HepG2 (cell line): ENCODE measurements around the gene ARHGAP35. TPM values are rescaled to one million over a fixed set of nuclear protein-coding genes. Genes with fewer than 3 reads are reported as not detected.

Experiments
- ATAC-seq: fragments of 200-7000 bp; cut with Tn5 transposase; 3 replicates; pipeline ENCODE4 v1.9.1; 2020; ENCODE audit warnings: mild to moderate bottlenecking, moderate library complexity
- BruUV-seq: library from RNA; stranded (reverse); fragments of 400-500 nt; replicated peaks from 2 replicates; lab custom pipeline; 2021; lab: Mats Ljungman, UMichigan
- CTCF ChIA-PET: fragments of 300-600 bp; formaldehyde crosslinking; extraction: SDS; loops from one replicate; lab custom pipeline; 2021; ENCODE audit warnings: low total read pairs, inconsistent platforms, low intra/inter-chr PET ratio; lab: Yijun Ruan, JAX
- POLR2A ChIA-PET: fragments of 350-600 bp; sonication (Branson Sonifier 250); formaldehyde crosslinking; loops from one replicate; lab custom pipeline; 2020; ENCODE audit warnings: antibody characterized with exemption, inconsistent platforms; lab: Yijun Ruan, JAX
- DNase-seq: peaks from one replicate; pipeline ENCODE4 v3.0.0-alpha.2; 2015; ENCODE audit warnings: low spot score
- FAIRE-seq: peaks from 3 replicates; lab custom pipeline; 2011; peaks lifted over from hg19 to GRCh38; lab: Jason Lieb, UNC
- H2AFZ ChIP-seq: one replicate; pipeline ENCODE4 v1.6.1; 2011; ENCODE audit warnings: low read length, inconsistent platforms
- H3K27ac ChIP-seq: fragments of 300-600 bp; 3 replicates; pipeline ENCODE4 v1.8.0; 2011; ENCODE audit warnings: mixed run types, mild to moderate bottlenecking, mixed read lengths, low read length, inconsistent platforms; ENCODE audit not compliant: insufficient read depth; ENCODE audit errors: extremely low read length
- H3K27me3 ChIP-seq, 2 experiments: fragments of 200-600 bp in 1 of 2; 2 replicates in 1 of 2; 3 replicates in 1 of 2; pipeline versions ENCODE4 v1.6.0 to v1.8.0; 2011; ENCODE audit warnings: low read length in 2 of 2, mild to moderate bottlenecking in 2 of 2, moderate library complexity in 2 of 2, inconsistent platforms in 1 of 2; ENCODE audit not compliant: insufficient read depth in 2 of 2, control insufficient read depth in 1 of 2
- H3K36me3 ChIP-seq, 2 experiments: fragments of 200-600 bp in 1 of 2; replicated peaks in 1 of 2; 2 replicates in 1 of 2; 3 replicates in 1 of 2; pipeline versions ENCODE4 v1.5.1 to v1.8.0; 2011; ENCODE audit warnings: low read length in 2 of 2, inconsistent platforms in 1 of 2; ENCODE audit not compliant: insufficient read depth in 2 of 2, control insufficient read depth in 1 of 2
- H3K4me1 ChIP-seq: 2 replicates; pipeline ENCODE4 v1.5.1; 2012; ENCODE audit warnings: low read length, inconsistent platforms; ENCODE audit not compliant: insufficient read depth
- H3K4me2 ChIP-seq: 2 replicates; pipeline ENCODE4 v1.6.0; 2011; ENCODE audit warnings: low read depth, low read length, inconsistent platforms
- H3K4me3 ChIP-seq, 3 experiments: fragments of 200-600 bp in 1 of 3; sonication (generic), shearing (Covaris generic) in 1 of 3; replicated peaks in 1 of 3; 2 replicates each; pipeline ENCODE4 v1.5.1; 2011 to 2016; ENCODE audit warnings: low read length in 3 of 3, inconsistent platforms in 2 of 3, low read depth in 2 of 3, mild to moderate bottlenecking in 2 of 3, control low read depth in 1 of 3, mixed read lengths in 1 of 3; ENCODE audit not compliant: insufficient read depth in 1 of 3
- H3K79me2 ChIP-seq: one replicate; pipeline ENCODE4 v1.6.1; 2011; ENCODE audit warnings: low read length, inconsistent platforms; ENCODE audit not compliant: insufficient read depth
- H3K9ac ChIP-seq: 2 replicates; pipeline ENCODE4 v1.6.0; 2011; ENCODE audit warnings: mild to moderate bottlenecking, low read depth, low read length, inconsistent platforms; ENCODE audit not compliant: insufficient read depth
- H3K9me3 ChIP-seq: 2 replicates; pipeline ENCODE4 v1.5.1; 2012; ENCODE audit warnings: mild to moderate bottlenecking, low read length
- H4K20me1 ChIP-seq: 2 replicates; pipeline ENCODE4 v1.6.0; 2011; ENCODE audit warnings: inconsistent platforms, mild to moderate bottlenecking, low read length, moderate library complexity; ENCODE audit not compliant: insufficient read depth
- CBX2 ChIP-seq, 2 experiments: fragments of 200-600 bp in 1 of 2; sonication (generic); formaldehyde crosslinking in 1 of 2; IDR thresholded peaks; 2 replicates each; pipeline versions ENCODE4 v1.7.0 to v1.8.1; 2018 to 2022; ENCODE audit warnings: low read depth in 2 of 2, low read length in 1 of 2, mild to moderate bottlenecking in 1 of 2, missing genetic modification reagents in 1 of 2
- CCAR2 ChIP-seq: fragments of 200-400 bp; formaldehyde crosslinking; optimal IDR thresholded peaks from 2 replicates; pipeline ENCODE3; 2018; ENCODE audit warnings: low read depth, mild to moderate bottlenecking, low read length, moderate library complexity
- GZF1 ChIP-seq: sonication (generic); formaldehyde crosslinking; IDR thresholded peaks from 2 replicates; pipeline ENCODE4 v1.5.1; 2020; ENCODE audit warnings: mild to moderate bottlenecking, missing genetic modification reagents
- HNF4A ChIP-seq: sonication (generic); formaldehyde crosslinking; IDR thresholded peaks from 2 replicates; pipeline ENCODE4 v1.4.0; 2020; ENCODE audit warnings: missing genetic modification reagents
- JUND ChIP-seq: sonication (generic); formaldehyde crosslinking; IDR thresholded peaks from 2 replicates; pipeline ENCODE4 v1.8.0; 2022; ENCODE audit warnings: mild to moderate bottlenecking, missing genetic modification reagents
- SATB2 ChIP-seq: sonication (generic); formaldehyde crosslinking; IDR thresholded peaks from 2 replicates; pipeline ENCODE4 v1.5.0; 2020; ENCODE audit warnings: missing genetic modification reagents
- SCMH1 ChIP-seq: sonication (generic); formaldehyde crosslinking; IDR thresholded peaks from 2 replicates; pipeline ENCODE4 v1.9.0; 2021; ENCODE audit warnings: missing genetic modification reagents, mild to moderate bottlenecking, borderline replicate concordance
- YEATS2 ChIP-seq: sonication (generic); formaldehyde crosslinking; IDR thresholded peaks from 2 replicates; pipeline ENCODE4 v1.4.0; 2020; ENCODE audit warnings: missing genetic modification reagents, borderline replicate concordance
- ZNF263 ChIP-seq: sonication (generic); formaldehyde crosslinking; IDR thresholded peaks from 2 replicates; pipeline ENCODE4 v1.4.0; 2020; ENCODE audit warnings: missing genetic modification reagents
- ZNF430 ChIP-seq: sonication (generic); formaldehyde crosslinking; IDR thresholded peaks from 2 replicates; pipeline ENCODE4 v1.9.0; 2021; ENCODE audit warnings: mild to moderate bottlenecking, missing genetic modification reagents
- ZNF496 ChIP-seq: sonication (generic); formaldehyde crosslinking; IDR thresholded peaks from 2 replicates; pipeline ENCODE4 v1.8.1; 2023; ENCODE audit warnings: mild to moderate bottlenecking, moderate library complexity, missing genetic modification reagents; ENCODE audit not compliant: insufficient replicate concordance
- ZNF766 ChIP-seq: sonication (generic); formaldehyde crosslinking; IDR thresholded peaks from 2 replicates; pipeline ENCODE4 v1.5.0; 2020; ENCODE audit warnings: missing genetic modification reagents, borderline replicate concordance
- WGBS: methylation state at CpG from one replicate; pipeline ENCODE4 v1.1.6; 2017; ENCODE audit warnings: low lambda C conversion rate; 5-methylcytosine and 5-hydroxymethylcytosine counted together
- in situ Hi-C: cut with HindIII; loops from 2 replicates; pipeline ENCODE4 v1.10.0; 2017; ENCODE audit warnings: low pct_unique_long_range_greater_than_20kb; ENCODE audit not compliant: extremely low pct_ligation_motif_present
- intact Hi-C: fragments of 100-400 bp; cut with micrococcal nuclease; formaldehyde crosslinking; loops from one replicate; pipeline ENCODE4 v1.10.0; 2022; ENCODE audit not compliant: unreplicated experiment
- polyA plus RNA-seq, 8 experiments: library from polyadenylated mRNA; depleted of rRNA in 3 of 8; stranded (reverse) in 7 of 8; unstranded in 1 of 8; fragments of >200 nt; fragmentation: Illumina TruSeq in 4 of 8; extraction: Trizol in 4 of 8; gene quantifications; 2 replicates each; pipeline versions ENCODE4 v1.2.1 to v1.2.3, GENCODE V29; 2011 to 2016; ENCODE audit warnings: low read depth in 4 of 8, missing spikeins in 1 of 8, mixed read lengths in 1 of 8; ENCODE audit not compliant: insufficient read depth in 1 of 8
- total RNA-seq, 5 experiments: library from RNA; depleted of rRNA; stranded (reverse); fragments of >200 nt; fragmentation: Illumina TruSeq; extraction: Trizol; gene quantifications; 2 replicates each; pipeline ENCODE4 v1.2.3, GENCODE V29; 2016; ENCODE audit warnings: low read depth in 1 of 5
- TF ChIP-seq, protein P1 (sequence below): sonication (generic); formaldehyde crosslinking; IDR thresholded peaks from 2 replicates; pipeline ENCODE4 v1.4.0; 2020; ENCODE audit warnings: missing genetic modification reagents
- TF ChIP-seq, protein P2 (sequence below): sonication (generic); formaldehyde crosslinking; IDR thresholded peaks from 2 replicates; pipeline ENCODE4 v1.5.1; 2020; ENCODE audit warnings: mild to moderate bottlenecking, missing genetic modification reagents, moderate library complexity

Gene ARHGAP35
- total and polyA plus RNA-seq, 2 of the 13 experiments (the other 11 are each of a cell fraction or from before 2014, with no cell fraction given), result 30.1 to 30.2 TPM

DNA sequence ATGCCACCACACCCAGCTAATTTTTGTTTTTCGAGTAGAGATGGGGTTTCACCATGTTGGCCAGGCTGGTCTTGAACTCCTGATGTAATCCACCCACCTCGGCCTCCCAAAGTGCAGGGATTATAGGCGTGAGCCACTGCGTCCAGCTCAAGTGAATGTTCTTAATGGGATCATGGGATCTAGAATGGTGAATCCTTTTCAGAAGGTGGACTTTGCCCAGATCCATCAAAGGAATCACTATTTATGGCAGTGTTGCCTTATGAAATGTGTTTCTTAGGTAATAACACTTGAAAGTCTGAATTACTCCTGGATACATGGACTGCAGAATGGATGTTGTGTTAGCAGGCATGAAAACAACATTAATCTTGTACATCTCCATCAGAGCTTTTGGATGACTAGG, 20.3 kb downstream of the ARHGAP35 start:
- DNase-seq, result peak; percentile 35
- H3K9me3 ChIP-seq, result no peaks in the 10 kb centered on the region
- in situ Hi-C loops, result no loop called here
- peaks cover 3% of the 10 kb centered on the region; the same call in 1 of the 2 replicates for H4K20me1 ChIP-seq
- no peak overlapping the region for H3K4me3 ChIP-seq
- WGBS, result 96% methylated on average over 4 of the region's 4 CpGs
- BruUV-seq, result no TSS peak
- CTCF ChIA-PET, result no interaction called here
- no peak overlapping the region for H3K4me2 ChIP-seq
- ATAC-seq, result no peak
- POLR2A ChIA-PET, result interaction anchor here (1.2 kb wide), 1 partner anchor 10 kb away, joined by 4 read pairs; no protein-coding TSS in a partner anchor
- H3K9ac ChIP-seq, result no peak overlapping the region
- FAIRE-seq, result no peak
- H2AFZ ChIP-seq, result no peak overlapping the region
- no peaks in the 10 kb centered on the region for H3K27me3 ChIP-seq
- intact Hi-C loops, result no loop called here
- TF ChIP-seq HNF4A, result 0 out of 2 replicates have a peak, but pooled peaks have one; percentile 12
- TF ChIP-seq ZNF496, result no peak
- TF ChIP-seq, all 625 proteins: peak for 1
- Histone ChIP-seq H3K4me1 (peaks cover 27% of the 10 kb centered on the region), H3K27ac (no peak overlapping the region), H3K79me2 (peaks cover 82% of the 10 kb centered on the region), H3K36me3 (no peaks in the 10 kb centered on the region; a peak in 1 of 5 replicates)

DNA sequence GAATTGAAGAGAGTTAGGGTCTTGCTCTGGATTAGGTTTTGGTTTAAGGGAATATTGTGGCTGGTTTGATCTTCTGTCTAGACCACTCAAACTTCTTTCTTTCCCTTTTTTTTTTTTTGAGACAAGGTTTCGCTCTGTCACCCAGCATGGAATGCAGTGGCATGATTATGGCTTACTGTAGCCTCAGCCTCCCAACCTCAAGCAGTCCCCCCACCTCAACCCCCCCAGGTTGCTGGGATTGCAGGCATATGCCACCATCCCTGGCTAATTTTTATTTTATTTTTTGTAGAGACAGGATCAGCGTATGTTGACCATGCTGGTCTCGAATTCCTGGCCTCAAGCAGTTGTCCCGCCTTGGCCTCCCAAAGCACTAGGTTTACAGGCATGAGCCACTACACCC, 21.2 kb downstream of the ARHGAP35 start:
- intact Hi-C loops, result no loop called here
- Histone ChIP-seq H3K79me2 (peaks cover 84% of the 10 kb centered on the region), H3K27me3 (no peaks in the 10 kb centered on the region), H3K27ac (no peak overlapping the region), H4K20me1 (peaks cover 3% of the 10 kb centered on the region; the same call in 1 of the 2 replicates), H3K4me3 (no peak overlapping the region), H3K9me3 (no peaks in the 10 kb centered on the region), H3K9ac (no peak overlapping the region), H3K4me1 (peaks cover 34% of the 10 kb centered on the region), H3K36me3 (no peaks in the 10 kb centered on the region; a peak in 1 of 5 replicates), H2AFZ (no peak overlapping the region), H3K4me2 (no peak overlapping the region)
- 90% methylated on average over 4 of the region's 4 CpGs for WGBS
- ChIA-PET CTCF (no interaction called here), POLR2A (no interaction called here)
- in situ Hi-C loops, result no loop called here
- no TSS peak for BruUV-seq
- ATAC-seq, result no peak
- FAIRE-seq, result no peak
- no peak for DNase-seq
- TF ChIP-seq YEATS2 (CRISPR knock-in tag) (no peak), CCAR2 (no peak), GZF1 (CRISPR knock-in tag) (no peak), SATB2 (CRISPR knock-in tag) (no peak), ZNF430 (CRISPR knock-in tag) (no peak), ZNF766 (CRISPR knock-in tag) (no peak), SCMH1 (no peak), JUND (CRISPR knock-in tag) (no peak), CBX2 (IDR thresholded peaks at IDR 0.05; ENCODE audit: low read depth, low read length) (no peak), CBX2 (CRISPR knock-in tag; IDR thresholded peaks at IDR 0.05; ENCODE audit: low read depth) (no peak), ZNF263 (CRISPR knock-in tag) (no peak)
- TF ChIP-seq, protein P1, sequence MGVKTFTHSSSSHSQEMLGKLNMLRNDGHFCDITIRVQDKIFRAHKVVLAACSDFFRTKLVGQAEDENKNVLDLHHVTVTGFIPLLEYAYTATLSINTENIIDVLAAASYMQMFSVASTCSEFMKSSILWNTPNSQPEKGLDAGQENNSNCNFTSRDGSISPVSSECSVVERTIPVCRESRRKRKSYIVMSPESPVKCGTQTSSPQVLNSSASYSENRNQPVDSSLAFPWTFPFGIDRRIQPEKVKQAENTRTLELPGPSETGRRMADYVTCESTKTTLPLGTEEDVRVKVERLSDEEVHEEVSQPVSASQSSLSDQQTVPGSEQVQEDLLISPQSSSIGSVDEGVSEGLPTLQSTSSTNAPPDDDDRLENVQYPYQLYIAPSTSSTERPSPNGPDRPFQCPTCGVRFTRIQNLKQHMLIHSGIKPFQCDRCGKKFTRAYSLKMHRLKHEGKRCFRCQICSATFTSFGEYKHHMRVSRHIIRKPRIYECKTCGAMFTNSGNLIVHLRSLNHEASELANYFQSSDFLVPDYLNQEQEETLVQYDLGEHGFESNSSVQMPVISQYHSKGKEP (CRISPR knock-in tag), result no peak
- TF ChIP-seq, protein P2, sequence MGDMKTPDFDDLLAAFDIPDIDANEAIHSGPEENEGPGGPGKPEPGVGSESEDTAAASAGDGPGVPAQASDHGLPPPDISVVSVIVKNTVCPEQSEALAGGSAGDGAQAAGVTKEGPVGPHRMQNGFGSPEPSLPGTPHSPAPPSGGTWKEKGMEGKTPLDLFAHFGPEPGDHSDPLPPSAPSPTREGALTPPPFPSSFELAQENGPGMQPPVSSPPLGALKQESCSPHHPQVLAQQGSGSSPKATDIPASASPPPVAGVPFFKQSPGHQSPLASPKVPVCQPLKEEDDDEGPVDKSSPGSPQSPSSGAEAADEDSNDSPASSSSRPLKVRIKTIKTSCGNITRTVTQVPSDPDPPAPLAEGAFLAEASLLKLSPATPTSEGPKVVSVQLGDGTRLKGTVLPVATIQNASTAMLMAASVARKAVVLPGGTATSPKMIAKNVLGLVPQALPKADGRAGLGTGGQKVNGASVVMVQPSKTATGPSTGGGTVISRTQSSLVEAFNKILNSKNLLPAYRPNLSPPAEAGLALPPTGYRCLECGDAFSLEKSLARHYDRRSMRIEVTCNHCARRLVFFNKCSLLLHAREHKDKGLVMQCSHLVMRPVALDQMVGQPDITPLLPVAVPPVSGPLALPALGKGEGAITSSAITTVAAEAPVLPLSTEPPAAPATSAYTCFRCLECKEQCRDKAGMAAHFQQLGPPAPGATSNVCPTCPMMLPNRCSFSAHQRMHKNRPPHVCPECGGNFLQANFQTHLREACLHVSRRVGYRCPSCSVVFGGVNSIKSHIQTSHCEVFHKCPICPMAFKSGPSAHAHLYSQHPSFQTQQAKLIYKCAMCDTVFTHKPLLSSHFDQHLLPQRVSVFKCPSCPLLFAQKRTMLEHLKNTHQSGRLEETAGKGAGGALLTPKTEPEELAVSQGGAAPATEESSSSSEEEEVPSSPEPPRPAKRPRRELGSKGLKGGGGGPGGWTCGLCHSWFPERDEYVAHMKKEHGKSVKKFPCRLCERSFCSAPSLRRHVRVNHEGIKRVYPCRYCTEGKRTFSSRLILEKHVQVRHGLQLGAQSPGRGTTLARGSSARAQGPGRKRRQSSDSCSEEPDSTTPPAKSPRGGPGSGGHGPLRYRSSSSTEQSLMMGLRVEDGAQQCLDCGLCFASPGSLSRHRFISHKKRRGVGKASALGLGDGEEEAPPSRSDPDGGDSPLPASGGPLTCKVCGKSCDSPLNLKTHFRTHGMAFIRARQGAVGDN (CRISPR knock-in tag), result no peak
